Measurements from ENCODE around the gene WDR1. TPM values are rescaled to one million over a fixed set of nuclear protein-coding genes. Genes with fewer than 3 reads are reported as not detected.

The WDR1 gene
- polyA plus RNA-seq, 3 donors: 206 to 251 (median 243) TPM

DNA sequence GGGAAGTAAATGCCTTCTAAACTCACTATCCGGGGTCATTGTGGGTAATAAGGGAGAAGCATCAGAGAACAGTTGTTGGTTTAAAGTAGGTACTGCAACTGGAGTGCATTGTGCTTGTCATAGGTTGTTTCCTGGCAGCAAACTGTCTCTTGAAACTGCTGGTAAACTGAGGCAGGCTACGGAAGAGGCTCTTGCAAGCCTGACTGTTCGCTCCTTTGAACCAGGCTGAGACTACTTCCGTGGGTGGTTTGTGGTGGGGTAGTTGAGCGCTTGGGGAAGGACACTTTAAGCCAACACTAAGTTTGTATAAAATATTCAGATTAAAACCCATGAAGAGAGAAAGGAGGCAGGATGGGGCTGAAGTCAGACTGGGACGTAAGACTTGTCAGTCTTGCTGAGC is 45.2 kb upstream of the WDR1 start:
- no peak overlapping the region for H3K4me3 ChIP-seq (replicated peaks in 1 of 3; ENCODE audit: low read depth in 2 of 3, low read length in 3 of 3)
- no peaks in the 10 kb centered on the region for H3K27me3 ChIP-seq (ENCODE audit: control insufficient read depth in 2 of 2, insufficient read depth in 2 of 2, low read length in 2 of 2)
- DNase-seq: no peak
- no peak overlapping the region for H3K27ac ChIP-seq (ENCODE audit: low read depth in 1 of 2, low read length in 2 of 2)
- no peaks in the 10 kb centered on the region for H4K20me1 ChIP-seq (ENCODE audit: insufficient read depth, low read length)
- intact Hi-C loops (cut with micrococcal nuclease): loop anchor here in 1 of 2 donors (5.0 to 10.0 kb wide), 2 partner anchors 243 to 385 kb away; no protein-coding TSS in a partner anchor
- 100% methylated on average over 1 of the region's 6 CpGs for WGBS (ENCODE audit: insufficient coverage)
- H2AFZ ChIP-seq (ENCODE audit: insufficient read depth, low read depth, low read length, poor library complexity, severe bottlenecking): no peak overlapping the region
- Mint-ChIP-seq H3K27me3 (ENCODE audit: low read depth in 3 of 3) (peaks cover 0 to 4% (median 0%) of the 10 kb centered on the region in 3 donors), H3K36me3 (no peaks in the 10 kb centered on the region), H3K27ac (no peak overlapping the region), H3K4me1 (peaks cover 12% of the 10 kb centered on the region), H3K9me3 (no peaks in the 10 kb centered on the region), H3K4me3 (no peak overlapping the region)
- H3K36me3 ChIP-seq (replicated peaks in 1 of 2; ENCODE audit: control insufficient read depth in 1 of 2, insufficient read depth in 2 of 2, low read length in 2 of 2): no peaks in the 10 kb centered on the region
- no peak overlapping the region for H3K4me2 ChIP-seq (replicated peaks; ENCODE audit: extremely low read depth, low read length, poor library complexity, severe bottlenecking)
- no peaks in the 10 kb centered on the region for H3K79me2 ChIP-seq (ENCODE audit: insufficient read depth, low read length)
- H3K9me3 ChIP-seq (replicated peaks in 1 of 2; ENCODE audit: control insufficient read depth in 1 of 2, insufficient read depth in 1 of 2, low read length in 2 of 2): no peaks in the 10 kb centered on the region
- no peak overlapping the region for H3K9ac ChIP-seq (ENCODE audit: insufficient read depth, low read length, poor library complexity, severe bottlenecking)
- TF ChIP-seq, protein P1, sequence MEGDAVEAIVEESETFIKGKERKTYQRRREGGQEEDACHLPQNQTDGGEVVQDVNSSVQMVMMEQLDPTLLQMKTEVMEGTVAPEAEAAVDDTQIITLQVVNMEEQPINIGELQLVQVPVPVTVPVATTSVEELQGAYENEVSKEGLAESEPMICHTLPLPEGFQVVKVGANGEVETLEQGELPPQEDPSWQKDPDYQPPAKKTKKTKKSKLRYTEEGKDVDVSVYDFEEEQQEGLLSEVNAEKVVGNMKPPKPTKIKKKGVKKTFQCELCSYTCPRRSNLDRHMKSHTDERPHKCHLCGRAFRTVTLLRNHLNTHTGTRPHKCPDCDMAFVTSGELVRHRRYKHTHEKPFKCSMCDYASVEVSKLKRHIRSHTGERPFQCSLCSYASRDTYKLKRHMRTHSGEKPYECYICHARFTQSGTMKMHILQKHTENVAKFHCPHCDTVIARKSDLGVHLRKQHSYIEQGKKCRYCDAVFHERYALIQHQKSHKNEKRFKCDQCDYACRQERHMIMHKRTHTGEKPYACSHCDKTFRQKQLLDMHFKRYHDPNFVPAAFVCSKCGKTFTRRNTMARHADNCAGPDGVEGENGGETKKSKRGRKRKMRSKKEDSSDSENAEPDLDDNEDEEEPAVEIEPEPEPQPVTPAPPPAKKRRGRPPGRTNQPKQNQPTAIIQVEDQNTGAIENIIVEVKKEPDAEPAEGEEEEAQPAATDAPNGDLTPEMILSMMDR (IDR thresholded peaks at IDR 0.05): no peak
- H3K4me1 ChIP-seq (ENCODE audit: control insufficient read depth in 1 of 2, insufficient read depth in 2 of 2, low read length in 2 of 2): no peaks in the 10 kb centered on the region

- no peaks in the 10 kb centered on the region for H3K27me3 ChIP-seq (ENCODE audit: control insufficient read depth in 2 of 2, insufficient read depth in 2 of 2, low read length in 2 of 2)
- intact Hi-C loops (cut with micrococcal nuclease): loop anchor here in 1 of 2 donors (5.0 to 10.0 kb wide), 2 partner anchors 244 to 386 kb away; no protein-coding TSS in a partner anchor
- H3K4me3 Mint-ChIP-seq: no peak overlapping the region
- TF ChIP-seq, protein P1 (IDR thresholded peaks at IDR 0.05): no peak
- 51% methylated on average over 3 of the region's 3 CpGs for WGBS (ENCODE audit: insufficient coverage)
- H3K9ac ChIP-seq (ENCODE audit: insufficient read depth, low read length, poor library complexity, severe bottlenecking): no peak overlapping the region
- H3K36me3 ChIP-seq (replicated peaks in 1 of 2; ENCODE audit: control insufficient read depth in 1 of 2, insufficient read depth in 2 of 2, low read length in 2 of 2): no peaks in the 10 kb centered on the region
- no peaks in the 10 kb centered on the region for H3K9me3 Mint-ChIP-seq
- H3K27me3 Mint-ChIP-seq (ENCODE audit: low read depth in 3 of 3): peaks cover 0 to 4% (median under 1%) of the 10 kb centered on the region in 3 donors
- no peak overlapping the region for H3K4me2 ChIP-seq (replicated peaks; ENCODE audit: extremely low read depth, low read length, poor library complexity, severe bottlenecking)
- no peak overlapping the region for H2AFZ ChIP-seq (ENCODE audit: insufficient read depth, low read depth, low read length, poor library complexity, severe bottlenecking)
- H3K36me3 Mint-ChIP-seq: no peaks in the 10 kb centered on the region
- no peak overlapping the region for H3K27ac ChIP-seq (ENCODE audit: low read depth in 1 of 2, low read length in 2 of 2)
- H3K9me3 ChIP-seq (replicated peaks in 1 of 2; ENCODE audit: control insufficient read depth in 1 of 2, insufficient read depth in 1 of 2, low read length in 2 of 2): no peaks in the 10 kb centered on the region
- no peaks in the 10 kb centered on the region for H3K79me2 ChIP-seq (ENCODE audit: insufficient read depth, low read length)
- H3K4me1 ChIP-seq (ENCODE audit: control insufficient read depth in 1 of 2, insufficient read depth in 2 of 2, low read length in 2 of 2): no peaks in the 10 kb centered on the region
- DNase-seq: no peak
- no peaks in the 10 kb centered on the region for H4K20me1 ChIP-seq (ENCODE audit: insufficient read depth, low read length)
- H3K4me3 ChIP-seq (replicated peaks in 1 of 3; ENCODE audit: low read depth in 2 of 3, low read length in 3 of 3): no peak overlapping the region
- H3K27ac Mint-ChIP-seq: no peak overlapping the region
- peaks cover 12% of the 10 kb centered on the region for H3K4me1 Mint-ChIP-seq
Observed at GRCh38 chr4:10161146-10161545, 44.5 kb upstream of the WDR1 start.

Measured in CD14-positive monocyte (primary cell).